ENCODE data around the gene EFCAB14. TPM values are rescaled to one million over a fixed set of nuclear protein-coding genes. Genes with fewer than 3 reads are reported as not detected.
A peak's percentile ranks its signal among the peaks of the same experiment; 100 is the strongest.

EFCAB14 gene
- total and polyA plus RNA-seq, 4 donors, result 39.9 to 108 (median 73.8) TPM

- ATAC-seq (ENCODE audit: low FRiP score) (no peak), DNase-seq (no peak)
- Histone ChIP-seq H3K4me1 (ENCODE audit: control insufficient read depth in 1 of 2, insufficient read depth in 2 of 2, low read length in 2 of 2) (no peaks in the 10 kb centered on the region), H3K27ac (ENCODE audit: low read depth in 1 of 2, low read length in 2 of 2) (no peak overlapping the region), H3K36me3 (ENCODE audit: control insufficient read depth in 1 of 2, insufficient read depth in 2 of 2, low read length in 1 of 2) (peaks cover 5 to 8% of the 10 kb centered on the region in 2 donors), H3K9me3 (ENCODE audit: control insufficient read depth, low read length) (no peaks in the 10 kb centered on the region), H3K27me3 (ENCODE audit: control insufficient read depth in 1 of 2, insufficient read depth in 2 of 2, low read length in 1 of 2) (no peaks in the 10 kb centered on the region), H3K4me3 (ENCODE audit: low read length in 2 of 2) (no peak overlapping the region)
- intact Hi-C loops (cut with DNase I), result no loop called here
- WGBS, 2 donors, result 56 to 71% methylated on average over 3 of the region's 3 CpGs
Measured at GRCh38 chr1:46692811-46693770, 25.8 kb downstream of the EFCAB14 start.

- intact Hi-C loops (cut with DNase I), result no loop called here
- 81 to 84% methylated on average over 6 of the region's 6 CpGs for WGBS, 2 donors
- ATAC-seq (ENCODE audit: low FRiP score) (no peak), DNase-seq (no peak)
- H3K4me3 ChIP-seq (ENCODE audit: low read length in 2 of 2), result no peak overlapping the region
- H3K9me3 ChIP-seq (ENCODE audit: control insufficient read depth, low read length), result no peaks in the 10 kb centered on the region
- no peak overlapping the region for H3K27ac ChIP-seq (ENCODE audit: low read depth in 1 of 2, low read length in 2 of 2)
- no peaks in the 10 kb centered on the region for H3K27me3 ChIP-seq (ENCODE audit: control insufficient read depth in 1 of 2, insufficient read depth in 2 of 2, low read length in 1 of 2)
- H3K4me1 ChIP-seq (ENCODE audit: control insufficient read depth in 1 of 2, insufficient read depth in 2 of 2, low read length in 2 of 2), result no peaks in the 10 kb centered on the region
- peaks cover 5 to 13% of the 10 kb centered on the region in 2 donors for H3K36me3 ChIP-seq (ENCODE audit: control insufficient read depth in 1 of 2, insufficient read depth in 2 of 2, low read length in 1 of 2)
Measured at GRCh38 chr1:46691997-46692790, 26.7 kb downstream of the EFCAB14 start.

- WGBS, 2 donors, result 72 to 79% methylated on average over 2 of the region's 2 CpGs
- intact Hi-C loops (cut with DNase I), result no loop called here
- Histone ChIP-seq H3K36me3 (ENCODE audit: control insufficient read depth in 1 of 2, insufficient read depth in 2 of 2, low read length in 1 of 2) (peaks cover 0 to 13% of the 10 kb centered on the region in 2 donors), H3K4me1 (ENCODE audit: control insufficient read depth in 1 of 2, insufficient read depth in 2 of 2, low read length in 2 of 2) (no peaks in the 10 kb centered on the region), H3K4me3 (ENCODE audit: low read length in 2 of 2) (no peak overlapping the region), H3K9me3 (ENCODE audit: control insufficient read depth, low read length) (no peaks in the 10 kb centered on the region), H3K27ac (ENCODE audit: low read depth in 1 of 2, low read length in 2 of 2) (no peak overlapping the region), H3K27me3 (ENCODE audit: control insufficient read depth in 1 of 2, insufficient read depth in 2 of 2, low read length in 1 of 2) (no peaks in the 10 kb centered on the region)
- ATAC-seq (ENCODE audit: low FRiP score), result no peak
- no peak for DNase-seq
Measured at GRCh38 chr1:46690931-46691421, 27.9 kb downstream of the EFCAB14 start.

- intact Hi-C loops (cut with DNase I), result no loop called here
- H3K4me1 ChIP-seq (ENCODE audit: control insufficient read depth in 1 of 2, insufficient read depth in 2 of 2, low read length in 2 of 2), result no peaks in the 10 kb centered on the region
- H3K27ac ChIP-seq (ENCODE audit: low read depth in 1 of 2, low read length in 2 of 2), result no peak overlapping the region
- 83 to 85% methylated on average over 1 of the region's 1 CpG for WGBS, 2 donors
- DNase-seq (no peak), ATAC-seq (ENCODE audit: low FRiP score) (no peak)
- H3K27me3 ChIP-seq (ENCODE audit: control insufficient read depth in 1 of 2, insufficient read depth in 2 of 2, low read length in 1 of 2), result no peaks in the 10 kb centered on the region
- no peaks in the 10 kb centered on the region for H3K9me3 ChIP-seq (ENCODE audit: control insufficient read depth, low read length)
- peaks cover 0 to 12% of the 10 kb centered on the region in 2 donors for H3K36me3 ChIP-seq (ENCODE audit: control insufficient read depth in 1 of 2, insufficient read depth in 2 of 2, low read length in 1 of 2)
- H3K4me3 ChIP-seq (ENCODE audit: low read length in 2 of 2), result no peak overlapping the region
Measured at GRCh38 chr1:46689897-46690296, 29.0 kb downstream of the EFCAB14 start.

- Histone ChIP-seq H3K27me3 (ENCODE audit: control insufficient read depth in 1 of 2, insufficient read depth in 2 of 2, low read length in 1 of 2) (no peaks in the 10 kb centered on the region), H3K4me3 (ENCODE audit: low read length in 2 of 2) (no peak overlapping the region), H3K4me1 (ENCODE audit: control insufficient read depth in 1 of 2, insufficient read depth in 2 of 2, low read length in 2 of 2) (no peaks in the 10 kb centered on the region), H3K27ac (ENCODE audit: low read depth in 1 of 2, low read length in 2 of 2) (no peak overlapping the region), H3K9me3 (ENCODE audit: control insufficient read depth, low read length) (no peaks in the 10 kb centered on the region), H3K36me3 (ENCODE audit: control insufficient read depth in 1 of 2, insufficient read depth in 2 of 2, low read length in 1 of 2) (peaks cover 0 to 12% of the 10 kb centered on the region in 2 donors)
- intact Hi-C loops (cut with DNase I), result no loop called here
- DNase-seq, result no peak
- ATAC-seq (ENCODE audit: low FRiP score), result no peak
- 80 to 82% methylated on average over 2 of the region's 2 CpGs for WGBS, 2 donors
Measured at GRCh38 chr1:46689356-46689755, 29.6 kb downstream of the EFCAB14 start.

GRCh38 chr1:46687921-46688509 is 30.9 kb downstream of the EFCAB14 start:
- H3K36me3 ChIP-seq (ENCODE audit: control insufficient read depth in 1 of 2, insufficient read depth in 2 of 2, low read length in 1 of 2), result peaks cover 2 to 14% of the 10 kb centered on the region in 2 donors
- ATAC-seq (ENCODE audit: low FRiP score), result no peak

GRCh38 chr1:46687093-46687659 is 31.7 kb downstream of the EFCAB14 start:
- no peak for ATAC-seq (ENCODE audit: low FRiP score)
- intact Hi-C loops (cut with DNase I), result no loop called here
- no peaks in the 10 kb centered on the region for H3K9me3 ChIP-seq (ENCODE audit: control insufficient read depth, low read length)
- no peaks in the 10 kb centered on the region for H3K27me3 ChIP-seq (ENCODE audit: control insufficient read depth in 1 of 2, insufficient read depth in 2 of 2, low read length in 1 of 2)
- 27 to 30% methylated on average over 2 of the region's 2 CpGs for WGBS, 2 donors
- peak; percentile 85 to 87 for DNase-seq
- no peak overlapping the region for H3K4me3 ChIP-seq (ENCODE audit: low read length in 2 of 2)
- no peak overlapping the region for H3K27ac ChIP-seq (ENCODE audit: low read depth in 1 of 2, low read length in 2 of 2)
- H3K4me1 ChIP-seq (ENCODE audit: control insufficient read depth in 1 of 2, insufficient read depth in 2 of 2, low read length in 2 of 2), result no peaks in the 10 kb centered on the region
- H3K36me3 ChIP-seq (ENCODE audit: control insufficient read depth in 1 of 2, insufficient read depth in 2 of 2, low read length in 1 of 2), result peaks cover 2 to 18% of the 10 kb centered on the region in 2 donors

More at GRCh38 chr1:46687921-46688509, 30.9 kb downstream of the EFCAB14 start:
- Histone ChIP-seq H3K4me1 (ENCODE audit: control insufficient read depth in 1 of 2, insufficient read depth in 2 of 2, low read length in 2 of 2) (no peaks in the 10 kb centered on the region), H3K27ac (ENCODE audit: low read depth in 1 of 2, low read length in 2 of 2) (no peak overlapping the region), H3K9me3 (ENCODE audit: control insufficient read depth, low read length) (no peaks in the 10 kb centered on the region), H3K27me3 (ENCODE audit: control insufficient read depth in 1 of 2, insufficient read depth in 2 of 2, low read length in 1 of 2) (no peaks in the 10 kb centered on the region), H3K4me3 (ENCODE audit: low read length in 2 of 2) (no peak overlapping the region)
- 66 to 67% methylated on average over 9 of the region's 9 CpGs for WGBS, 2 donors
- intact Hi-C loops (cut with DNase I), result no loop called here
- no peak for DNase-seq

GRCh38 chr1:46686255-46686654 is 32.7 kb downstream of the EFCAB14 start:
- Histone ChIP-seq H3K4me3 (ENCODE audit: low read length in 2 of 2) (no peak overlapping the region), H3K27ac (ENCODE audit: low read depth in 1 of 2, low read length in 2 of 2) (no peak overlapping the region), H3K9me3 (ENCODE audit: control insufficient read depth, low read length) (no peaks in the 10 kb centered on the region), H3K36me3 (ENCODE audit: control insufficient read depth in 1 of 2, insufficient read depth in 2 of 2, low read length in 1 of 2) (peaks cover 4 to 20% of the 10 kb centered on the region in 2 donors), H3K4me1 (ENCODE audit: control insufficient read depth in 1 of 2, insufficient read depth in 2 of 2, low read length in 2 of 2) (no peaks in the 10 kb centered on the region), H3K27me3 (ENCODE audit: control insufficient read depth in 1 of 2, insufficient read depth in 2 of 2, low read length in 1 of 2) (no peaks in the 10 kb centered on the region)
- ATAC-seq (ENCODE audit: low FRiP score), result no peak
- WGBS, 2 donors, result 71 to 92% methylated on average over 1 of the region's 1 CpG
- intact Hi-C loops (cut with DNase I), result no loop called here
- no peak for DNase-seq

All from aorta (tissue), 5 donors.